ENCODE data around the gene OAF.

DNA sequence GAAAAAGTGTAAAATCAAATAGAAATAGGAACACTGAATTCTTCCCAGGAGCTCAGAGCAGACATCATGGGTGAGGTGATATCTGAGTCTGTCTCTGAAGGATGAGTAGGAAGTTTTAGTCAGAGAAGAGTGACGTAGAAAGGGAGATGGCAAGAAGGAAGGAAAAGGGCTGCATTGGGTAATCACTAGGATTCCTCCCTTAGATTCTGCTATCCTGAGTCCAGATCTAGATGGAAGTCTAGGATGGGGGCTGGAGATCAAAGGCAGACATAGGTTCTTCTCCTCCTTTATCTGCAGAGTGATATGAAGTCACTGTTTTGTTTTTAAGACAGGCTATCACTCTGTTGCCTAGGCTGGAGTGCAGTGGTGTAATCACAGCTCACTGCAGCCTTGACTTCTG lies 59.6 kb downstream of the OAF start:
- no peak for TF ChIP-seq POLR2A (IDR thresholded peaks at IDR 0.05)
- TF ChIP-seq, protein P1, sequence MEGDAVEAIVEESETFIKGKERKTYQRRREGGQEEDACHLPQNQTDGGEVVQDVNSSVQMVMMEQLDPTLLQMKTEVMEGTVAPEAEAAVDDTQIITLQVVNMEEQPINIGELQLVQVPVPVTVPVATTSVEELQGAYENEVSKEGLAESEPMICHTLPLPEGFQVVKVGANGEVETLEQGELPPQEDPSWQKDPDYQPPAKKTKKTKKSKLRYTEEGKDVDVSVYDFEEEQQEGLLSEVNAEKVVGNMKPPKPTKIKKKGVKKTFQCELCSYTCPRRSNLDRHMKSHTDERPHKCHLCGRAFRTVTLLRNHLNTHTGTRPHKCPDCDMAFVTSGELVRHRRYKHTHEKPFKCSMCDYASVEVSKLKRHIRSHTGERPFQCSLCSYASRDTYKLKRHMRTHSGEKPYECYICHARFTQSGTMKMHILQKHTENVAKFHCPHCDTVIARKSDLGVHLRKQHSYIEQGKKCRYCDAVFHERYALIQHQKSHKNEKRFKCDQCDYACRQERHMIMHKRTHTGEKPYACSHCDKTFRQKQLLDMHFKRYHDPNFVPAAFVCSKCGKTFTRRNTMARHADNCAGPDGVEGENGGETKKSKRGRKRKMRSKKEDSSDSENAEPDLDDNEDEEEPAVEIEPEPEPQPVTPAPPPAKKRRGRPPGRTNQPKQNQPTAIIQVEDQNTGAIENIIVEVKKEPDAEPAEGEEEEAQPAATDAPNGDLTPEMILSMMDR (IDR thresholded peaks at IDR 0.05), result no peak
- TF ChIP-seq EP300 (IDR thresholded peaks at IDR 0.05), result no peak
